ENCODE results near the gene LBH.

LBH gene

GRCh38 chr2:30217644-30218337 is 13.5 kb upstream of the LBH start:
- no peak for DNase-seq

- no peak for DNase-seq
Measured at GRCh38 chr2:30218338-30218713, 13.0 kb upstream of the LBH start.

- no peak for DNase-seq
Measured at GRCh38 chr2:30218814-30219213, 12.5 kb upstream of the LBH start.

GRCh38 chr2:30219886-30220875 is 11.2 kb upstream of the LBH start:
- DNase-seq: no peak

GRCh38 chr2:30221531-30221930 is 9.8 kb upstream of the LBH start:
- no peak for DNase-seq

GRCh38 chr2:30222031-30222430 is 9.3 kb upstream of the LBH start:
- no peak for DNase-seq

- DNase-seq: no peak
Measured at GRCh38 chr2:30222636-30223360, 8.5 kb upstream of the LBH start.

- DNase-seq: no peak
Measured at GRCh38 chr2:30223413-30223874, 7.9 kb upstream of the LBH start.

GRCh38 chr2:30224151-30224550 is 7.2 kb upstream of the LBH start:
- DNase-seq: no peak

GRCh38 chr2:30225131-30225762 is 6.1 kb upstream of the LBH start:
- peak; percentile 88 for DNase-seq

GRCh38 chr2:30226144-30227032 is 4.9 kb upstream of the LBH start:
- no peak for DNase-seq

- no peak for DNase-seq
Measured at GRCh38 chr2:30229596-30229995, 1.7 kb upstream of the LBH start.

- DNase-seq: peak; percentile 69
Measured at GRCh38 chr2:30230497-30231211, 680 bp upstream of the LBH start.

- peak; percentile 67 for DNase-seq
Measured at GRCh38 chr2:30231996-30232800, 864 bp downstream of the LBH start.

- DNase-seq: no peak
Measured at GRCh38 chr2:30232801-30233130, 1.4 kb downstream of the LBH start.

- no peak for DNase-seq
Measured at GRCh38 chr2:30233271-30234009, 2.1 kb downstream of the LBH start.

GRCh38 chr2:30234180-30234971 is 3.0 kb downstream of the LBH start:
- DNase-seq: peak; percentile 92

- no peak for DNase-seq
Measured at GRCh38 chr2:30235008-30235655, 3.8 kb downstream of the LBH start.
